ENCODE results near the gene MGST2. TPM values are rescaled to one million over a fixed set of nuclear protein-coding genes. Genes with fewer than 3 reads are reported as not detected.

The MGST2 gene
- total RNA-seq, 1 donor from 2014 or later: 133 TPM

DNA sequence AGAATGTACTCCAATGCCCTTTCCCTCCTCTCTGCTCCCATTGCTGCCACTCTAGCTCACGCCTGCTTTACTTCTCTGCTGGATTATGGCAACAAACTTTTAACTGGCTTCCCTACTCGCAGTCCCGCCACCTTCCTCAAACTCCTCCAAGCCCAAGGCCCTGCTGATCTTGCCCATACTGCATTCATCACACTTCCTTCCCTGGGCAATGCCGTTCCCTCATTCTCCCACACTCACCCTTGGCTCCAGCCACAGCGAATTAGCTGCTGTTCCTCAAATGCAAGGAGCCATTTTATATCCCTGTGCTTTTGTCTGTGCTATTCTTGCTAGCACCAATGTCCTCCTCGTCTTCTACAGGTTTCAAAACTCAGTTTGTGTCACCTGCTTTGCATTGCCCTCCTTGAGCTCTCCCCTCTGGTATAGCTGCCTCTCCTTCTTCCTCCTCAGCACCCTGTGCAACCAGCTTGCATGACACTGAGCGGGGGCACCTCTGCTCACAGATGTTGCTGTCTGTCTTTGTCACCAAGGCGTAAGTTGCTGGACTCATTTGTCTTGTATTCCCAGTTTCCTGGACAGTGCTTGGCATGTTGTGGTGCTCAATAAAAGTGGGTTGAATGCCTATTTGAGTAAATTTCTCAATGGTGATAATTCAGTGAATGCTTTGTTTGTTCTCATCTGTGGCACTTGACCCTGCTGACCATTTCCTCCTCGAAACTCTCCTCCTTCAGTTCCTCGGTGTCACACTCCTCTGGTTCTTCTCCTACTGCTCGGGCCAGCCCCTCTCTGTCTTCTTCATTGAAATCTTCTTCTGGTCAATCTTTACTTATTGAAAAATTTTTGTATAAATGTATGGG, 22.4 kb upstream of the MGST2 start:
- no peak for DNase-seq (ENCODE audit: extremely low read depth, low read depth, low spot score)

DNA sequence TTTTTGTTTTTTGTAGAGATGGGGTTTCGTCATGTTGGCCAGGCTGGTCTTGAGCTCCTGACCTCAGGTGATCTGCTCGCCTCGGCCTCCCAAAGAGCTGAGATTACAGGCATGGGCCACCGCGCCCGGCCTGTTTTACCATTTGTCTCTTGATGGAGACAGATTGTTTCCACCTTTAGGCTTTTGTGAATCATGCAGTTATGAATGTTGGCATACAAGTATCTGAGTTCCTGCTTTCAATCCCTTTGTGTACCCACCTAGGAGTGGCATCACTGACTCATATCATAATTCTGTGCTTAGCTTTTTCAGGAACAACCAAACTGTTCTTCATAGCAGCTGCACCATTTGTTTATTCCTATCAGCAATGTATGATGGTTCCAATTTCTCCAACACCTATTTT, 20.2 kb upstream of the MGST2 start:
- DNase-seq (ENCODE audit: extremely low read depth, low read depth, low spot score): no peak

DNA sequence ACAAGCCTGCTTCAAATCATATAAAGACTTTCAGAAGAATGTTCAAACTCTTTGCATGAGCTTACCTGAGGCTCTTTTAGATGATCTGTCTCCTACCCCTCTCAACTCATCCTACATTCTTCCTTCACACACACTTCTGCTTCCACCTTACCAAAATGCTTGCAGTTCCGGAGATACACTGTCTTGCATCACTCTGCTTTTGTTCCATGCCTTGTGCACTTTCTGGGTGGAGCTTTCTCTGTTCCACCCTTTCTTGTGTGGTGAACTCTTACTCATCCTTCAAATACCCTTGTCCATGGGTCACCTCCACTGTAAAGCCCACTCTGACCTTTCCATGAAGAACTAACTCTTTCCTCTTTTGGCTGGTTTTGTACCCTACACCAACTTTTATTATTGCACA, 18.4 kb upstream of the MGST2 start:
- DNase-seq (ENCODE audit: extremely low read depth, low read depth, low spot score): no peak

DNA sequence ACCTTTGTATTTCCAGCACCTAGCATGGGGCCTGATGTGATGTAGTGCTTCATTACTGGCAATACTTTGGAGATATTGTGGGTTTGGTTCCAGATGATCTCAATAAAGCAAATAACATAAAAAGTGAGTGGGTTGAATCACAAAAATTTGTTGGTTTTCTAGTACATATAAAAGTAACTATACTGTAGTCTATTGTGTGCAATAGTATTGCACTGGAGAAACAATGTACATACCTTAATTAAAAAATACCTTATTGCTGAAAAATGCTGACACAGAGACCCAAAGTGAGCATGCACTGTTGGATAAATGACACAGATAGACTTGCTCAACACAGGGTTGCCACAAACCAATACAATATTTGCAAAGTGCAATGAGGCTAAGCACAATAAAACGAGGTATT, 17.7 kb upstream of the MGST2 start:
- no peak for DNase-seq (ENCODE audit: extremely low read depth, low read depth, low spot score)

DNA sequence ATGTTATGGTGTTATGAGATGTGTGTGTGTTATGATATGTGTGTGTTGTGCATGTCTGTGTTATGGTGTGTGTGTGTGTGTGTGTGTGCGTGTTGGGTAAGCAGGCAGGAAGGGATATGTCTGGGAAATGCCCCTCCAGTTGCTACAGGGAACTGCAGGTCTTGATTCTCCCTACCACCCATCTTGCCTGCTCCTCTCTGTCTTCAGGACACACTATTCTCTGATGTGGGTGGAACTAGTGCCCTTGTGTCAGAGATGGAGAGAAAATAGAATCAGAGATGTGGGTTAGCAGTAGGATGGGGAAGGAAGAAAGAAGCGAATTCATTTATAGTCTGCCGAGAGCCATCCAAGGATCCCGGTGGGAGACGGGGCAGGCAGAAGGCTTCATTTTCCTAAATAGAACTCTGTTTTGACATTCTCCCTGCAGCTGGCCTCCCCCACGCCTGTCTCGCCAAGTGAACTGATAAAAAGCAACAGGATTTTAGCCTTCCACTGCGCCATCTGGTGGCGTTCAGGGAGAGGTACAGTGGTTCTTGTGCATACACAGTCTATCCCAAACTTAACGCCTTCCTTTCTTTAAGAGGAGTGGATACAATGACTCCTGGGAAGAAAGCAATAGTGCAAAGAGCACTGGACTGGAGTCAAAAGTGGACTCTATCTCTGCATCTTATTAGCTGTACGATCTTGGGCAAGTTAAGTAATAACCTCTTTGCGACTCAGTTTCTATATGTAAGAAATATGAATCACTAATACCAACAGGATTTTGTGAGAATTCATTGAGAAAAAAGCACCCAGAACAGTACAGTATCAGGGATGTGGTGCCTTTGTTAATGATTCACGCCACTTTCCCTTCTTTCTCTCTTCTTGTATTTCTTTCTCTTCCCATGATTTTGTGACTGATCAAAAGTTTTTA, 14.1 kb upstream of the MGST2 start:
- DNase-seq (ENCODE audit: extremely low read depth, low read depth, low spot score): no peak

DNA sequence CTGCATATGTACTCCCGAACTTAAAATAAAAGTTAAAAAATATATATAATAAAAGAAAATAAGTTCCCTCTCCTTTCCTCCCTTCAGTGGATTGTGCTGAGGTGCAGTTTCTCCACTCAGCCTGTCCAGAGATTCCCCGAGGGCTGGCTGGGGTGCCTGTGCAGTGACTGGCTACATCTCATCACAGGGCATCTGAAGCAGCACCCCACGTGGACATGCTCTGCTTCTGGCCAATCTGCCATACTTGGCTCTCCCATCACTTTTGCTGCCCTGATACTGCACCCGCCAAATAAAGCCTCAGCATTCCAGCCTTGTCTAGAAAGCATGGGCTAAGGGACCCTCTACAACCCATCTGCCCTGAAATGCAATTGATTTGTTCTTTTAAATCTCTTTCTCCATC, 11.1 kb upstream of the MGST2 start:
- no peak for DNase-seq (ENCODE audit: extremely low read depth, low read depth, low spot score)

DNA sequence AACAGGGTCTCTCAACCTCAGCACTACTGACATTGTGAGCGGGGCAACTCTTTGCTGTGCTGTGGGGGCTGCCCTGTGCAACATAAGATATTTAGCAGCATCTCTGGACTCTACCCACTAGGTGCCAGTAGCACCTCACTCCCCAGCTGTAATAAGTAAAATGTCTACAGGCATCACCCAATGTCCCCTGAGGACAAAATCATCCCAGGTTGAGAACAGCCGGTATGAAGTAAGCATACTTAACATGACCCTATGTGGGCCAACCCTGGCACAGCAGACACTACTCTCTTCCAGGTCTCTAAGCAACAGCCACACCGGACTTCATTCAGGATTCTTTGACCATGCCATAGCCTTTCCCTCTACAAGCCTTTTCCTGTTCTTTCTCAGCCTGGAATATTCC, 10.5 kb upstream of the MGST2 start:
- no peak for DNase-seq (ENCODE audit: extremely low read depth, low read depth, low spot score)

DNA sequence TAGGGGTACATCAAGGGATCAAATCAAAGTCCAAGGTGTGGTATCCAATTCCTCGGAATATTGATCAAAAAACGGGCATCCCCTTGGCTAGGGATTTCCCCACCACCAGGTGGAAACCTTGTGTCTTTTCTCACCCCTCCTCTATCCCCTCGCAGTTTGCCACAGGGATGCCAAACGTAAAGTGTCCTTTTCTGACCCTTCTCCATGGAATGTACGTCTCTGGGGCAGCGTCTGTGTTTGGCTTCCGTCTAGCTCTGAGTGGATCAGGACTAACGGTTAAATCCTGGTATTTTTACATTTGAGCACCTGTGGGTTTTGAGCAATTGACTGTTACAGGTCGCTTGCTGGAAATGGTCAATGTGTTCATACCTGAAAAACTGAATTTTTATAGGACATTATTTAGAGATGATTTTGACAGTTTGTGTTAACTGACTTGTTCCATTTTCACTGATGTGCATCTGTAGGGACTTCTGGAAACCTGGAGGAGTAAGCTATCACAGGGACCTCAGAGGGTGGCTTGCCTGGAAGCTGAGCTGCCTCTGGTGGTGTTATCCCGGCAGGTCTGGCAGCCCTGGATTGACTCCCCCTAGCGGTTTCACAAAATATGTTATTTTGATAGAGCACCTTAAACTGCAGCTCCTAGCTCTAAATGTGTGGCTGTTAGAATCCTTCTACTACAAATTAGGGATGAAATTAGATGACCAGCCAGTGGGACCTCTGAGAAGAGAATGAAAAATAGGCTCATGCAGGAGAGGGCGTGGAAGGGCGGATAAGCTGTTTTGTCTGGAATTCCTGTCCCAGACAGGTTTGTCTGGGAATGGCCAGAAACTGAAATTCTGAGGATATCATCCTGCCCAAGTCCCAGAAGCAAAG, 8.8 kb upstream of the MGST2 start:
- no peak for DNase-seq (ENCODE audit: extremely low read depth, low read depth, low spot score)

DNA sequence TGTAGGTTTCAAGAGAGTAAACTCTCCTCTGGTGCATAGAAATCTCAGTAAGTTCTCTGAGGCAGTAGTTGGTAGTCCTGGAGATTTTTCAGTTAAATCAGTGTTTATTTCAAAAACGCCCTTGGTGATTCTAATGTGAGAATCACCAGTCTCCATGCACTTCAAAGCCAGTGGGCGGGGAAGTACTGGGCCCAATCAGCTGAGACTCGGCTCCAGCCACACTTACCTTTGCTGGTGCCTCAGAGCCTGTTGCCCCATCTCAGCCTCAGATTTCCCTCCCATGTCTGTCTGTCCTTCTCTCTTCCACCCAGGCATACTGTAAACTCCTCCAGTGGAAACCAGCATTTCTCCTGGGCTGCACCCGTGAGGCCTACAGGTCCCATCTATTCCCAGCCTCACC, 7.4 kb upstream of the MGST2 start:
- DNase-seq (ENCODE audit: extremely low read depth, low read depth, low spot score): no peak

DNA sequence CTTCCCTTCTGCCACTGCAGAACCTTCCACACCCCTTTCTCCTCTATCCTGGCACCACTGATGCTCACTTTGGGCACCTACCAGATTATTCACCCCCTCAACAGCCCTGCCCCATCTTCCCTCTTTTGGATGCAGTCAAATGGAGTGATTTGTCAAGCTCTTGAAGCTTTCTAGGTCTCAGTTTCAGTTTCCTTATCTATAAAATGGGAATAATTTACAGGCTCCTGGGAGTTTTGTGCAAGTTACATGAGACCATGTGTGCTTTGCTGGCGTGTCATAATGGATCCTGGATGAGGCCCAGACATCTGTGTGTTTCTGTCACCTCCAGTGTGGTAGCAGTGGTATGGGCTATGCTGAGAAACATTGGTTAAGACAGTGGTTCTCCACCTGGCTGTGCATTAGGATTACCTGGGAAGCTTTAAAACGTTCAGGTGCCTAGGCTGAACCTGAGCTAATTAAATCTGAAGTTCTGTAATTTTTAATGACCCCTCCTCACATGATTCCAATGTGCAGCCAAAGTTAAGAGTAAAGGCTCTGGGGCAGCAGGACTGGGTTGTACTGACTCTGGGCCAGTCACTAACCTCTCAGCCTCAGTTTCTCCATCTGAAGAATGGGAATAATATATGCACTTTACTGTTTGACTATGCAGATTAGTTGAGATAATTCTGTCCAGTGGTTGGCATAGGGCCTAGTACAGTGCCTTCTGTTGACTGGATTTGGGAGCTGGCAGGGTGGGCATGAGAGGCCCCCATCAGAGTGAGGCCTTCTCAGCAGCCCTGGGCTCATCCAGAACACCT, 6.8 kb upstream of the MGST2 start:
- no peak for DNase-seq (ENCODE audit: extremely low read depth, low read depth, low spot score)

DNA sequence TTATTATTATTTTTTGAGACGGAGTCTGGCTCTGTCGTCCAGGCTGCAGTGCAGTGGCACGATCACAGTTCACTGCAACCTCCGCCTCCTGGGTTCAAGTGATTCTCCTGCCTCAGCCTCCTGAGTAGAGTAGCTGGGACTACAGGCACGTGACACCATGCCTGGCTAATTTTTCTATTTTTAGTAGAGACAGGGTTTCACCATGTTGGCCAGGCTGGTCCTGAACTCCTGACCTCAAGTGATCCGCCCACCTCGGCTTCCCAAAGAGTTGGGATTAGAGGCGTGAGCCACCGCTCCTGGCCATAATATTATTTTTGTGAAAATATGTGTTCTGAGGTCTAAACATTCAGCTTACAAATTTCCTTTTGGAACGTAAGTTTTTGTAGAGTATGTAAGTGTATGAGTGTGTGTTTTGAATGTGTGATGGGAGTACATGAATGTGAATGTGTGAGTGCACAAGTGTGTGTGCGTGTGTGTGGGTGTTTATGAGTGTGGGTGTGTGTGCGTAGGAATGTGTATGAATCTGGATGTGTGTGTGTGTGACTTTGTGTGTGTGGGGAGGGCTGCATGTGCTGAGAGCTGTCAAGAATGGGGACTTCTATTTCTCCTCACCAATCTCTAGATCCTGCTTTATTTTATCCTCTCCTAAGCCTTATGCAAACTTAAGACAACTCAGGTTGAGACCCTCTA, 5.7 kb upstream of the MGST2 start:
- no peak for DNase-seq (ENCODE audit: extremely low read depth, low read depth, low spot score)

DNA sequence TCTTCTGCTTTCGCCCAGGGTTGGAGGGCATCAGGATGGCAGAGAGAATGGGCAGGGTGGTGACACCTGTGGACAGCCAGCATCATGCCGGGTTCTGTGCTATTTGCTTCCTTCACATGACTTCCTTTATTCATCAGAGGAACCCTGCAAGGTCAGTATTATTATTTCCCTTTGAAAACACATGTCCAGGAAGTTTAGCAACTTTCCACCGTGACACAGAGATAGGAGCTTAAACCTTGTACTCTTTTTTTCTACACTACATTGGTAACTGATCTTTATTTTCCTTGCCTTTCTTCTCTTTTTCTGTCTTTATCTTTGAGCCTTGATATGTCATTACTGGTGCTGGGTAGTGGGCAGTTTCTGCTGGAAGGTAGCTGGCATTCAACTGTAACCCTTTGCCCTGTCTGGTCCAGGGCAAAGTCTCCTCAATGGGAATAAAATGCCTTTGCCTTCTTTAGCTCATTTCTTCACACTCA, 5.0 kb upstream of the MGST2 start:
- DNase-seq (ENCODE audit: extremely low read depth, low read depth, low spot score): no peak

DNA sequence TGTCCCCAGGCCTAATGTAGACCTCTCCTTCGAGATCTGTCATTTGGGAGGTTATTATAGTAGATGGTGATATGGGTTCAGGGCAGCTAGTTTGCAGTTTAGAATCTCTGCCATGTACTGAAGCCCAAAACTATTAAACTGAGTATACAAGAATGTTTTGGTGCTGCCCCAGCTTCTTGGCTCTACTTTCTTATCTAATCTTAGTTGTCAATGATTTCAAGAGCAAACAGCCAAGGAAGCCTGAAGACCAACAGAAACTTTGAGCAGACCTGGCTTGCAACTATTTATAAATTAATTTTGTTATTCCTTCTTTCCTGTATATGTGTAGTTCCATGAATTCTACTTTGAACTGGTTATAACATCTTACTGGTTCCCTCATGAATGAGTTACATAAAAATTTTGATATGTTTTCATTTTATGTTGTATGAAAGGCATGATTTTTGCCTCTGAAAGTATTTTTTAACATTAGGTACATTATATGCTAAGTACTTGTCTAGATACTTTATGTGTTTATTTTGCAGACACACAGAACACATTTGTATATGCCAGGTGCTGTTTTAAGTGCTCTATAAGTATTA, 2.0 kb upstream of the MGST2 start:
- no peak for DNase-seq (ENCODE audit: extremely low read depth, low read depth, low spot score)

DNA sequence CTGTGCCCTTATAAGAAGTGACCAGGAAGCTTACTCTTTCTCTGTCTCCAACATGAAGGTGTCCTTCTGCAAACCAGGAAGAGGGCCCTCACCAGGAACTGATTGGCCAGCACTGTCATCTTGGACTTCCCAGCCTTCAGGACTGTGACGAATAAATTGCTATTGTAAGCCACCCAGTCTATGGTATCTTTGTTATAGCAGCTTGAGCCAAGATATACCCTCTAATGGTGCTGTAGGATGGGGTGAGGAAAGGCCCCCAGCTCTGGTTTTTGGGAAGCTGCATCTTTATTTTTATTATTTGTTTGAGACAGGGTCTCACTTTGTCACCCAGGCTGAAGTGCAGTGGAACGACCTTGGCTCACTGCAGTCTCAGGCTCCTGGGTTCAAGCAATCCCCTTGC, 1.2 kb upstream of the MGST2 start:
- DNase-seq (ENCODE audit: extremely low read depth, low read depth, low spot score): no peak

DNA sequence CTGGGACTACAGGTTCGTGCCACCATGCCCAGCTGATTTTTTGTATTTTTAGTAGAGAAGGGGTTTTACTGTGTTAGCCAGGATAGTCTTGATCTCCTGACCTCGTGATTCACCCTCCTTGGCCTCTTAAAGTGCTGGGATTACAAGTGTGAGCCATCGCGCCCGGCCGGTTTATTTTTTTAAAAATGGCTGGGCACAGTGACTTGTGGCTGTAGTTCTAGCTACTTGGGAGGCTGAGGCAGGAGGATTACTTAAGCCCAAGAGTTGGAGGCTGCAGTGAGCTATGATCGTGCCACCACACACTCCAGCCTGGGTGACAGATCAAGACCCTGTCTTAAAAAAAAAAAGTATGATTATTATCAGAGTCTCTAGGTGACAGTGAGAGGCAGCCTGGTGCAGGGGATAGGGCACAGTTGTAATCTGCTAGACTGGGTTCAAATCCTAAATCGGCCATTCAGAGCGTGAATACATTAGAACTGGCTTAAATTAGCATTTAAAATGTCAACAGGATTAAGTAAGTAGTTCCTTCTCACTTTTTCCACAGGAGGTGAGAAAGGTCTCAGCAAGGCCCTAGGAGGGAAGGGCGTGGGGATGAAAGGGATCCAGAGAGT, 435 bp upstream of the MGST2 start:
- DNase-seq (ENCODE audit: extremely low read depth, low read depth, low spot score): no peak

DNA sequence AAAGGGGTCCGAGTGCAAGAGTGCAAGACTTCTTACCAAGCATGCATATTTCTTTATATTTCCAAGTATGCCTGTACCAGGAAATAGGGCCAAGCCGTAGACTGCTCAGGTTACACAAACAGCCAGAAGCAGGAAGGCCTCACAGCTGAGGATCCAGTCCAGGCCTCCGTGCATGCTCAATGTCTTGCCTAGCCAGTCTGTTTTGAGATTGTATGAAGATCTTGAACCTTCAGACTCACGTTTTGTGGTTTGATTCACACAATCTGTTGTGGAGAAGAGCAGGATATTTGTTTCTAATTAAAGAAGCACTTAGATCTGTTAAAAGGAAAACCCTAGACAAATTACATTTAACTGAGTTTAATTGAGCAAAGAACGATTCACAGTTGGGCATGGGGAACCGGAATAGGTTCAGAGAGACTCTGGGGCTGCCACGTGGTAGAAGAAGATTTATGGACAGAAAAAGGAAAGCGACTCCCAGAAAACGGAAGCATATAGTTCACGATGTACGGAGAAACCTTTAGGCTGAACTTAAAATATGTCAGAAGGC, 1.2 kb downstream of the MGST2 start:
- DNase-seq (ENCODE audit: extremely low read depth, low read depth, low spot score): no peak

DNA sequence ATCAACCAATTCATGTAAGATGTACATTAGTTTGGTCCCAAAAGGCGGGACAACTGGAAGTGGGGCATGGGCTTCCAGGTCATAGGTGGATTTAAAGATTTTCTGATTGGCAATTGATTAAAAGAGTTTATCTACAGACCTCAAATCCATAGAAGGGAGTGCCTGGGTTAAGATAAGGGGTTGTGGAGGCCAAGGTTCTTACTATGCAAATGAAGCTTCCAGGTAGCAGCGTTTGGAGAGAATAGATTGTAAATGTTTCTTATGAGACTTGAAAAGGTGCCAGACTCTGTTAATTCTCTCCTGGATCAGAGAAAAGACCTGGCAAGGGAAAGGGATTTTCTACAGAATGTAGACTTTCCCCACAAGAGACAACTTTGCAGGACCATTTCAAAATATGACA, 2.4 kb downstream of the MGST2 start:
- no peak for DNase-seq (ENCODE audit: extremely low read depth, low read depth, low spot score)

DNA sequence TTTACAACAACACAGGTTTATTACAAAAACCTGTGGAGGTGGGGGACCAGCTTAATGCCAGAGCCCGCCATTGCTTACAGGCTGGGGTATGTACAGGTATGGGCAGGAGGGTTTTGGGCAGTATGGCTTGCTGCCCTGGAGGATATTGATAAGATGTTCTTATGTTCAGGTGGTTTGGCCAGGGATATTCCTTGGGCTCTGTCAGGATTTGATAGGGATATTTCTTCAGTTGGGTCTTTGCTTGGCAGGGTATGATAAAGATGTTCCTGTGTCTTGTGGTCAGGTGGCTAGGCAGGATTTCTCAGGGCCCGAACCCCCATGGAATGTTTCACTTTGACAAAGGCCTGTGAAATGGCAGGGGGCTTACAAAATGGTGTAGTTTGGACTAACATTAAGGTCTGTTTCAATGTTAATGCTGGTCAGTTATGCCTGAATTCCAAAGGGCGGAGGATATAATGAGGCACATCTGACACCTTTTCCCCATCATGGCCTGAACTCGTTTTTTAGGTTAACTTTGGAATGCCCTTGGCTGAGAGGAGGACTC, 3.1 kb downstream of the MGST2 start:
- DNase-seq (ENCODE audit: extremely low read depth, low read depth, low spot score): no peak

All from glomerular endothelial cell (primary cell).